ENCODE data around the gene FUT2. TPM values are rescaled to one million over a fixed set of nuclear protein-coding genes. Genes with fewer than 3 reads are reported as not detected.
"Not testable (repeated sequence)": the region's sequence is repeated elsewhere in the genome, so short reads cannot be mapped to it uniquely, and the experiment has no call there.

The FUT2 gene
- total and polyA plus RNA-seq, 2 experiments from 2014 or later: 0.25 TPM; not detected in 1

GRCh38 chr19:48689449-48689848, 6.3 kb upstream of the FUT2 start:
- H3K9me2 ChIP-seq (ENCODE audit: insufficient read depth): no peaks in the 10 kb centered on the region
- TF ChIP-seq EZH2 (IDR thresholded peaks at IDR 0.05; ENCODE audit: insufficient read depth, poor library complexity, severe bottlenecking): no peak
- TF ChIP-seq EZH2phosphoT487 (IDR thresholded peaks at IDR 0.05; ENCODE audit: insufficient read depth, low read depth): no peak
- H3K9ac ChIP-seq: no peak overlapping the region
- no peaks in the 10 kb centered on the region for H3K4me1 ChIP-seq (ENCODE audit: insufficient read depth)
- WGBS, 2 experiments (ENCODE audit: low coverage in 1 of 2, low lambda C conversion rate in 2 of 2, missing lambda C conversion rate in 2 of 2): 78 to 80% methylated on average over 7 of the region's 7 CpGs
- no peak overlapping the region for H3K4me2 ChIP-seq (ENCODE audit: unreplicated experiment)
- no peaks in the 10 kb centered on the region for H3K36me3 ChIP-seq (ENCODE audit: low read depth)
- H4K20me1 ChIP-seq (ENCODE audit: insufficient read depth): no peaks in the 10 kb centered on the region
- no peak overlapping the region for H3K27ac ChIP-seq
- H3K27me3 ChIP-seq (replicated peaks; ENCODE audit: insufficient read depth): no peaks in the 10 kb centered on the region
- no peak for DNase-seq
- in situ Hi-C loops (cut with MboI): no loop called here
- no peaks in the 10 kb centered on the region for H3F3A ChIP-seq (ENCODE audit: insufficient read depth)
- H3K4me3 ChIP-seq: no peak overlapping the region
- no peaks in the 10 kb centered on the region for H3K9me3 ChIP-seq (ENCODE audit: low read depth)
- H2AFZ ChIP-seq: no peak overlapping the region
- no peaks in the 10 kb centered on the region for H3K79me2 ChIP-seq (ENCODE audit: insufficient read depth)

GRCh38 chr19:48693629-48694028, 2.1 kb upstream of the FUT2 start:
- H2AFZ ChIP-seq; in situ Hi-C loops (cut with MboI); DNase-seq; H3K9me2 ChIP-seq (ENCODE audit: insufficient read depth); H3K36me3 ChIP-seq (ENCODE audit: low read depth); H3K79me2 ChIP-seq (ENCODE audit: insufficient read depth); H3K4me3 ChIP-seq; H3K9ac ChIP-seq; H4K20me1 ChIP-seq (ENCODE audit: insufficient read depth); H3K27ac ChIP-seq; H3K4me2 ChIP-seq (ENCODE audit: unreplicated experiment); H3K27me3 ChIP-seq (replicated peaks; ENCODE audit: insufficient read depth); H3F3A ChIP-seq (ENCODE audit: insufficient read depth); H3K9me3 ChIP-seq (ENCODE audit: low read depth): not testable (repeated sequence)
- 73 to 74% methylated on average over 9 of the region's 9 CpGs for WGBS, 2 experiments (ENCODE audit: low coverage in 1 of 2, low lambda C conversion rate in 2 of 2, missing lambda C conversion rate in 2 of 2)
- peaks cover 12% of the 10 kb centered on the region; the same call in 1 of the 2 replicates for H3K4me1 ChIP-seq (ENCODE audit: insufficient read depth)

DNA sequence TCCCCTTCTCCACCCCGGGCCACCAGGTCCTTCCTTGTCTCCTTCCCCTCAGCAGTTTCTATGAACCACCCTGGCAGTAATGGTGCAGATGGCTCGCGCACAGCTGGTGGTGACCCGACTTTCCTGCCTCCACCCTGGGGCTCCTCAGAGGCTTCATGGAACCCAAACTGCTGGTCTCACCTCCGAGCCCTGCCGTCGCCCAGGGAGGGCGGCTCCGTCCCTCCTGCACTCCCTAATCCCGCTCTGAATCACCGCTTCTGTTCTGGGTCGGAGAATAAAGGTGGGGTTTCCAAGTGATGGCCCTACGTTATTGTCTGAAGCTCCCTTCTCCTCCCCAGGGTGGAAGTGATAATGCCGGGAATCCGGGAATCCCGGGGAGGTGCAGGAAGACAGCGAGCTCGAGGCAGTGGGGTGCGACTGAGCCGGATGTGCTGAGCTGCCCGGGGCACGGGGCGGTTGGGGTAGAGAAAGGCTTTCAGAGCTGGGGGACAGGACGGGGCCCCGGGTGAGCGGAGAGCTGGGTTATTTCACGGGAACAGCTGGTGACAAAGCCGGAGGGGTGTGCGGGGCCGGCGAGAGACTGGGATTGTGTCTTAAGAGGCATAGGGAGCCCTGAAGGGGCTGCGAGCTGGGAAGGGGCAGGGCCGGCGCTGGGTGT, 711 bp downstream of the FUT2 start:
- peak; percentile 43 for DNase-seq
- peaks cover 8% of the 10 kb centered on the region; the same call in 1 of the 2 replicates for H3K27me3 ChIP-seq (replicated peaks; ENCODE audit: insufficient read depth)
- no peaks in the 10 kb centered on the region for H3K79me2 ChIP-seq (ENCODE audit: insufficient read depth)
- H4K20me1 ChIP-seq (ENCODE audit: insufficient read depth): no peaks in the 10 kb centered on the region
- H3K9me3 ChIP-seq (ENCODE audit: low read depth): no peaks in the 10 kb centered on the region
- H3K4me2 ChIP-seq (ENCODE audit: unreplicated experiment): peak overlapping the region; percentile 38
- WGBS, 2 experiments (ENCODE audit: low coverage in 1 of 2, low lambda C conversion rate in 2 of 2, missing lambda C conversion rate in 2 of 2): 7% methylated on average over 27 to 34 of the region's 34 CpGs
- in situ Hi-C loops (cut with MboI): no loop called here
- H3K4me1 ChIP-seq (ENCODE audit: insufficient read depth): peaks cover 12% of the 10 kb centered on the region; the same call in 1 of the 2 replicates
- no peak overlapping the region for H3K27ac ChIP-seq
- H2AFZ ChIP-seq: peak overlapping the region; percentile 70
- no peaks in the 10 kb centered on the region for H3K36me3 ChIP-seq (ENCODE audit: low read depth)
- no peaks in the 10 kb centered on the region for H3K9me2 ChIP-seq (ENCODE audit: insufficient read depth)
- peak overlapping the region; percentile 63 for H3K4me3 ChIP-seq
- TF ChIP-seq EZH2phosphoT487 (IDR thresholded peaks at IDR 0.05; ENCODE audit: insufficient read depth, low read depth) (no peak), EZH2 (IDR thresholded peaks at IDR 0.05; ENCODE audit: insufficient read depth, poor library complexity, severe bottlenecking) (no peak)
- 0 out of 2 replicates have a peak overlapping the region, but pooled peaks have one; percentile 9 for H3K9ac ChIP-seq
- peaks cover 5% of the 10 kb centered on the region; the same call in 1 of the 2 replicates for H3F3A ChIP-seq (ENCODE audit: insufficient read depth)

DNA sequence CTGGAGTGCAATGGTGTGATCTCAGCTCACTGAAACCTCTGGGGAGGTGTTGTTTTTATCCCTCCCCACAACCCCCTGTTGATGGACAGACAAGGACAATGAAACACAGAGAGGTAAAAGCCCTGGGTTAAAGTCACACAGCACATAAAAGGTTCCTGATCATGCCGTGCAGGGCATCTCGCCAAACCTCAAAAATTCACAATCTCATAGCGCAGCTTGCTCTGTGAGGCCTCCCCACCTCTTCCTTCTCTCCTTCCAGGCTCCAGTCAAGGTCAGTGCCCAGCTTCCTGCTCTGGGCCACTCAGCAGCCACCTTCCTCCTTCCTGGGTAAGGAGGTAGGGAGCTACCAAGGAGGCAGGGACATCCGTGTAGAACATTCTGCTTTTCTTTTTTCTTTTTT, 2.3 kb downstream of the FUT2 start:
- Histone ChIP-seq H3K9me3 (ENCODE audit: low read depth) (no peaks in the 10 kb centered on the region), H3K4me3 (no peak overlapping the region), H2AFZ (no peak overlapping the region), H3K79me2 (ENCODE audit: insufficient read depth) (no peaks in the 10 kb centered on the region), H3K9ac (no peak overlapping the region), H3K27ac (no peak overlapping the region), H3K4me1 (ENCODE audit: insufficient read depth) (peaks cover 12% of the 10 kb centered on the region; the same call in 1 of the 2 replicates), H3K36me3 (ENCODE audit: low read depth) (no peaks in the 10 kb centered on the region), H3F3A (ENCODE audit: insufficient read depth) (peaks cover 5% of the 10 kb centered on the region; the same call in 1 of the 2 replicates), H4K20me1 (ENCODE audit: insufficient read depth) (no peaks in the 10 kb centered on the region), H3K27me3 (replicated peaks; ENCODE audit: insufficient read depth) (peaks cover 8% of the 10 kb centered on the region; the same call in 1 of the 2 replicates), H3K9me2 (ENCODE audit: insufficient read depth) (no peaks in the 10 kb centered on the region), H3K4me2 (ENCODE audit: unreplicated experiment) (no peak overlapping the region)
- WGBS, 2 experiments (ENCODE audit: low coverage in 1 of 2, low lambda C conversion rate in 2 of 2, missing lambda C conversion rate in 2 of 2): 40 to 54% methylated on average over 4 of the region's 4 CpGs
- in situ Hi-C loops (cut with MboI): no loop called here
- DNase-seq: peak; percentile 54
- no peak for TF ChIP-seq EZH2phosphoT487 (IDR thresholded peaks at IDR 0.05; ENCODE audit: insufficient read depth, low read depth)
- TF ChIP-seq EZH2 (IDR thresholded peaks at IDR 0.05; ENCODE audit: insufficient read depth, poor library complexity, severe bottlenecking): no peak
